GM13977 (cell line): ENCODE data around the gene MRC1.

Experiments
- DNase-seq: peaks from one replicate; pipeline ENCODE4 v3.0.0; 2012; ENCODE audit warnings: low spot score
- in situ Hi-C: fragments of 300-500 bp; cut with MboI; formaldehyde crosslinking; loops from one replicate; pipeline ENCODE4 v1.12.0; 2022; ENCODE audit warnings: low sequenced_read_pairs, low pct_unique_long_range_greater_than_20kb, mixed read lengths, inconsistent platforms; ENCODE audit not compliant: unreplicated experiment
- TF ChIP-seq, protein P1 (sequence below): IDR thresholded peaks from 2 replicates; pipeline ENCODE4 v1.5.1; 2012; ENCODE audit warnings: mild to moderate bottlenecking, control low read depth; ENCODE audit not compliant: insufficient read depth; ENCODE audit errors: extremely low read depth, missing control alignments

Gene MRC1

GRCh38 chr10:17817790-17818189 lies 8.6 kb downstream of the MRC1 start:
- TF ChIP-seq, protein P1, sequence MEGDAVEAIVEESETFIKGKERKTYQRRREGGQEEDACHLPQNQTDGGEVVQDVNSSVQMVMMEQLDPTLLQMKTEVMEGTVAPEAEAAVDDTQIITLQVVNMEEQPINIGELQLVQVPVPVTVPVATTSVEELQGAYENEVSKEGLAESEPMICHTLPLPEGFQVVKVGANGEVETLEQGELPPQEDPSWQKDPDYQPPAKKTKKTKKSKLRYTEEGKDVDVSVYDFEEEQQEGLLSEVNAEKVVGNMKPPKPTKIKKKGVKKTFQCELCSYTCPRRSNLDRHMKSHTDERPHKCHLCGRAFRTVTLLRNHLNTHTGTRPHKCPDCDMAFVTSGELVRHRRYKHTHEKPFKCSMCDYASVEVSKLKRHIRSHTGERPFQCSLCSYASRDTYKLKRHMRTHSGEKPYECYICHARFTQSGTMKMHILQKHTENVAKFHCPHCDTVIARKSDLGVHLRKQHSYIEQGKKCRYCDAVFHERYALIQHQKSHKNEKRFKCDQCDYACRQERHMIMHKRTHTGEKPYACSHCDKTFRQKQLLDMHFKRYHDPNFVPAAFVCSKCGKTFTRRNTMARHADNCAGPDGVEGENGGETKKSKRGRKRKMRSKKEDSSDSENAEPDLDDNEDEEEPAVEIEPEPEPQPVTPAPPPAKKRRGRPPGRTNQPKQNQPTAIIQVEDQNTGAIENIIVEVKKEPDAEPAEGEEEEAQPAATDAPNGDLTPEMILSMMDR: no peak

DNA sequence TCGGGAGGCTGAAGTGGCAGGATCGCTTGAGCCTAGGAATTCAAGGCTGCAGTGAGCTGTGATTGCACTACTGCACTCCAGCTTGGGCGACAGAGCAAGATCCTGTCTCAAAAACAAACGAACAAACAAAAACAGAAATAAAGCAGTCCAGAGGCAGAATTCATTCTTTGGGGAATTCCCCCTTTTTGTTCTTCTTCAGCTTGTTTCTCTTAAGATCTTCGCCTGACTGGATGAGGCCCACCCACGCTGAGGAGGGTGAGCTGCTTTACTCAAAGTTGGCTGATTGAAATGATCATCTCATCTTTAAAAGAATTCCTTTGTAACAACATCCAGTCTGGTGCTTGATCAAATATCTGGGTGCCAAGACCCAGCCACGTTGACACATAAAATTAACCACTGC lies 10.7 kb downstream of the MRC1 start:
- no peak for DNase-seq
- in situ Hi-C loops: no loop called here
- TF ChIP-seq, protein P1: no peak

More at GRCh38 chr10:17817790-17818189, 8.6 kb downstream of the MRC1 start:
- DNase-seq: no peak
- in situ Hi-C loops: no loop called here

DNA sequence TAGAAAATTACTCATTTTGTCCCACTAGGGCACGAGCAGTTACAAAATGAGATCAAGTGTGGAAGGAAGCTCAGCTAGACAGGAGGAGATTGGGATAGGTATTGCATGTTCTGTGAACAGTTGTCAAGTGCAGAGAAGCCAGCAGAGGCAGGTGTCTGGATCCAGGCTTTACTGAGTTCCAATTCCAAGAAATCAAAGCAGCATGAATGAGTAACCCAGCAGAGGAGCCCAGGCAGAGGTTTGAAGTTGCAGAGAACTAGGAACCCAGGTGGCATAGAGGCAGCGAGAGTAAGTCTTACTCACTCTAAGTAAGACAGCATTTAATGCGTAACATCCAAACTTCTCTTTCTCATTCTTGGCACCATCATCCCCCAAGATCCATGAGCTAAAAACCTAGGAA lies 11.8 kb downstream of the MRC1 start:
- DNase-seq: no peak
- in situ Hi-C loops: no loop called here
- TF ChIP-seq, protein P1: no peak

DNA sequence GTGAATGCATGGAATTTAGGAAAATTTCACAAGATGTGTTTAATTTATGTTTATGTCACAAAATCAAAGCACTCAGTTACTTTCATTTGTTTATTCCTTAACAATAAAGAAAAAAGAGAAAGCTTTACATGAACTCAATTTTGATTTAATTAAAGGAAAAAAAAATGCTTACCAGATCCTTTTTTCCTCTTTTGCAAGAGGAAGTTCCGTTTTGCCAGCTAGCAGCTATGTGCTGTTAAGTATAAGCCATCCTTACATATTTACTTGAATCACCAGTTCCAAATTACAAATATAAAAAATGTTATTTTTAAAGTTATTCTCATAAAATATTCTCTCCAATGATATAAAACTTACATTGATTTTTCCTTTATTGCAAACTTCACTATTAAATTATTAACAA lies 12.7 kb downstream of the MRC1 start:
- in situ Hi-C loops: no loop called here
- no peak for DNase-seq
- TF ChIP-seq, protein P1: no peak

DNA sequence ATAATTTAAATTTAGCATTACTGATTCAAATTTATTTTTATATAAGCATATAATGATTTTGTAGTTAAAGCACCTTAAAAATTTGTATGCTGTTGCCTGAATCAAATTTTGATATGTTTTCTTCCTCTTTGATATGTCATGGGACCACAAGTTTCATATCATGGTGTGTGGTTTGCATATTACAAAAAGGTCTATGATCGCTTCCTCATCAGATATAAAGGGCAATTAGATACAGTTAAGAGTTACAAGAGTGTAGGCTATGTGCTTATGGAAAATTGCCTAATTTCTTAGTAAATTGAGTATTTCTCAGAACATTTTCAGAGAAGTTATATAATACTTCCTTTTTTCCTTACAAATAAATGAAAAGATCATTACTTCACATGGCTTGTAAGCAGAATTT lies 22.2 kb downstream of the MRC1 start:
- no peak for DNase-seq
- TF ChIP-seq, protein P1: no peak
- in situ Hi-C loops: no loop called here

DNA sequence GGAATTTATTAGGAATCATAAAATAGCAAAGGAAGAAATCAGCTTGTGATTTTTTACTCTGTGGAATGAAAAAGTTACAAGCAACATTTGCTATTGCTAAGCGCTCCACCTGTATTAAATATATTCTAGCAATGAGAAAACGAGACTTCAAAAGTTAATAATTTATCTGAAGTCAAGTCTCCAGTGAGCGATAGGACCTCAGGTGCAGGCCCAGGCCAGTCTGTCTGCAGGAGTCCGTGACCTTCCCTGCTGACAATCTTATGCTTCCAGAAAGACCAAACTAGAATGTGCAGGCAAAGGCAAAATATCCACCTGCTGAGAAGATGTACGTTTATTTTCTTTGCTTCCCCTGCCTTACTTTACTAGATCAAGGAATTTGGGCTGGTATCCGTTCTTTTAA lies 22.7 kb downstream of the MRC1 start:
- TF ChIP-seq, protein P1: no peak
- in situ Hi-C loops: no loop called here
- no peak for DNase-seq

- in situ Hi-C loops: no loop called here
- DNase-seq: no peak
- TF ChIP-seq, protein P1: no peak
These were observed 24.5 kb downstream of the MRC1 start for GRCh38 chr10:17833656-17834055.
